AG08395 (cell line): Measurements from ENCODE around the gene MYL5.
"Not testable (repeated sequence)": the region's sequence is repeated elsewhere in the genome, so short reads cannot be mapped to it uniquely, and the experiment has no call there.

ENCODE experiments used
- DNase-seq: peaks from one replicate; pipeline ENCODE4 v3.0.0; 2012; ENCODE audit warnings: mixed read lengths, low spot score

MYL5 gene

DNA sequence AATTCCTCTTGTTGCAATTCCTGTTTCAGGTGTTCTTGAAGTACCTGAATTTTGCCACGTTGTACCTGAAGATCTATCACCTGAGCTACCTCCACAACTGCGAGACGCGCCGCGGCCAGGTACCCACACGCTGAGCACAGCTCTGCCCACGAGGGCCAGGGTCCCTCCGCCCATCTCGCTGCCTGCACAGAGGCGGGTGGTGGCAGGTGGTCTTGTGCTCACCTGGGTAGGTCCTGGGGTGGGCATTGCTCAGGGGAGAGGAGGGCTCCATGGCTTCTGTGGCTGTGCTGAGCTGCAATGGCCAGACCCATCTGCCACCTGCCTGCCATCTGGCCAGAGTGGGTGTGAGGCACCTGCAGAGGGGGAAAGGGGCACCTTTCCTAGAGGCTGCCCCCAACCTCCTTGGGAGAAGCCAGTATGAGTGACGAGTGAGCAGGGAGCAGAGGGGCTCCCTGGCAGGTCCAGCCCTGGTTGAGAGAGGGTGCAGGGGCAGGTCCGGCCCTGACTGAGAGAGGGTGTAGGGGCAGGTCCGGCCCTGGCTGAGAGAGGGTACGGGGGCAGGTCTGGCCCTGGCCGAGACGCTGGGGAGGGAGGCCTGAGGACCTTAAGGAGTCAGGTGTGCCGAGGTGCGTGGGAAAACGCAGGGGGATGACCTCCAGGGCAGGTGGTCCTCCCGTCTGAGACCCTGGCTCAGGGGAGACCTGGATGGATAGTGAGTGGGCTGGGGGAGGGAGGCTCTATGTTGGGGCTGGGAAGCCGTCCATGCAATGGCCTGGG, 38.3 kb upstream of the MYL5 start:
- DNase-seq, result no peak

DNA sequence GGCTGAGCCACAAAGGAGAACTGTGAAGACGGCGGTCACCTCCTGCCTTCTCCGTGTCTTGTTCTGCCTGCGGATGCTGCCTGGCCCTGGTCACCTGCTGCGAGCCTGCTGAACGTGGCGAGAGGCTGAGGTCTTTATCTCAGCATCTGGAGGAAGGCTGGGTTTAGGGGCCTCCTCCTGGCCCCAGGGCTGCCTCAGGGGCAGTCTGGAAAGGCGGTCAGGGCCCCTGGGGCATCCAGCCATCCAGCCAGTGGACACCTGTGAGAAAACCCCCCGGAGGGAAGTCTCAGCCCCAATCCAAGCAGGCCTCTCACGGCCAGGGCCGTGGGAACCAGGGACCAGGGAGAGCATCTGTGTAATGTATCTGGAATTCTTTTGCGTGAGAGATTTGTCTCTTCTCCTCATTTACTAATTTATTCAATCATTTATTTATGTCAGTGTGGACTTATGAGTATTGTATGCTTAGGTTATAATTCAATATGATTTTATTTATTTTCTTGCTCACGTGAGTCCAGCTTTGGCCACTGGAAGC, 37.6 kb upstream of the MYL5 start:
- no peak for DNase-seq

DNA sequence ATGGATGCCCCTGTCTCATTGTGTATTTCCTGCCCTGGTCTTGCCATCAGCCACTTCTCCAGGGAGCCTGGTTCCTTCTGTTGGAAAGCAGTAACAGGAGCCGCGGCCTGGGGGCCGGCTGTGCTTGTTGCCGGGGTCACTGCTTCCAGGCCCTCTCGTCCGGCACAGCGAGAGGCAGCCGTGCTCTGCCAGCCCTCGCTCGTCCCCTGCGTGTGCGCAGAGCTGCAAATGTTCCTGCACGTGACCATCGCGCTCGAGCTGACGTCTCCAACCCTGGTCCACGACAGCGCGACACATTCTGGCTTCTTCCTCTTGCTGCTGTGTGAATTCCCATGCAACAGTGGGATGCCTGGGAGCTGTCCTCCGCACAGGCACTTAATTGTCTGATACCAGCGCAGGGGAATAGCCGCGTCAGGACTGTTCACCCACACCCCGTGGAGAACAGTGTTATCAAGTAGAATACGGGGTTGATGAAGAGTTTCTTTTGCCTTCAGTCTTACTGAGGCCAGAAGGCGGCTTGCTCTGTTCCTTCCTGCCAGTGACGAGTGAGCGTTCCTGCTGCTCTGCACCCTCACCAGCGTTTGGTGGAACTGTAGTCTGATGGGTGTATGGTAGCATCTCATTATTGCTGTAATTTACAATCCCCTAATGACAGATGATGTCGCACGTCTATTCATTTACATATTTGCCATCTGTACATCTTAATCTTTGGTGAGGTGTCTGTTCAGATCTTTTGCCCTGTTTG, 36.6 kb upstream of the MYL5 start:
- DNase-seq, result no peak

DNA sequence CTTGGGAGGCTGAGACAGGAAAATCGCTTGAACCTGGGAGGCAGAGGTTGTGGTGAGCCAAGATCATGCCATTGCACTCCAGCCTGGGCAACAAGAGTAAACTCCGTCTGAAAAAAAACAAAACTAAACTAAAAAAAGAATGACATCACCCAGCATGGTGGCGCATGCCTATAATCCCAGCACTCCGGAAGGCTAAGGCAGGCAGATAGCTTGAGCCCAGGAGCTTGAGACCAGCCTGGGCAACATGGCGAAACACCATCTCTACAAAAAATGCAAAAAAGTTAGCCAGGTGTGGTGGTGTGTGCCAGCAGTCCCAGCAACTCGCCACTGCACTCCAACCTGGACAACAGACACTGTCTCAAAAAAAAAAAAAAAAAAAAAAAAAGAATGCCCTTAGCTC, 32.0 kb upstream of the MYL5 start:
- not testable (repeated sequence) for DNase-seq

DNA sequence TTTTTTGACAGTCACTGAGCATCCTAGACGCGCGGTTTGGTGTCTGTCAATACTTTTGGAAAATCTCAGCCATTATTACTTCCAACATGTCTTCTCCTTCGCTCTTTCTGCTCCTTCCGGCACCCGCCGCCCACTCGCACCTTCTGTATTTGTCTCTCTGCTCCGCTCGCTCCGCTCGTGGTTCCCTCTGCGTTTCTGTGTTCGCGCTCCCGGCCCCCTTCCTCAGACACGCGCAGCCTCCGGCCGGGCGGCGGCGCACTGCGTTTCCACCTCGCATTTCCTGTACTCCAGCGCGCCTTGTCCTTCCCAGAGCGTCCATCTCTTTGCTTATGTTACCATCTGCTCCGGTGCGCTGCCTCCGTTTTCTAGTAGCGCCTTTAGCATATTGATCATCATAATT, 27.9 kb upstream of the MYL5 start:
- no peak for DNase-seq

DNA sequence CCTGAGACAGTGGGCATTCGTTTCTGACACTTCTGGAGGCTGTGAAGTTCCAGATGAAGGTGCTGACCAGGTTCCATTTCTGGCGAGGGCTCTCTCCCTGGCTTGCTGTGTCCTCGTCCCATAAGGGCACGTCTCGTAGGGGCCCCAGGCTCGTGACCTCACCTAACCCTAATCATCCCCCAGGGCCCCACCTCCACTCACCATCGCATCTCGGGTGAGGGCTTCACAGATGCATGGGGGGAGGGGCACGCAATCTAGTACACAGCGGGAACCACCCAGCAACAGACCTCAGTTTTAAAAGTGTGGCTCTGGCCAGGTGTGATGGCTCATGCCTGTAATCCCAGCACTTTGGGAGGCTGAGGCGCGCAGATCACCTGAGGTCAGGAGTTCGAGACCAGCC, 26.9 kb upstream of the MYL5 start:
- DNase-seq, result no peak

DNA sequence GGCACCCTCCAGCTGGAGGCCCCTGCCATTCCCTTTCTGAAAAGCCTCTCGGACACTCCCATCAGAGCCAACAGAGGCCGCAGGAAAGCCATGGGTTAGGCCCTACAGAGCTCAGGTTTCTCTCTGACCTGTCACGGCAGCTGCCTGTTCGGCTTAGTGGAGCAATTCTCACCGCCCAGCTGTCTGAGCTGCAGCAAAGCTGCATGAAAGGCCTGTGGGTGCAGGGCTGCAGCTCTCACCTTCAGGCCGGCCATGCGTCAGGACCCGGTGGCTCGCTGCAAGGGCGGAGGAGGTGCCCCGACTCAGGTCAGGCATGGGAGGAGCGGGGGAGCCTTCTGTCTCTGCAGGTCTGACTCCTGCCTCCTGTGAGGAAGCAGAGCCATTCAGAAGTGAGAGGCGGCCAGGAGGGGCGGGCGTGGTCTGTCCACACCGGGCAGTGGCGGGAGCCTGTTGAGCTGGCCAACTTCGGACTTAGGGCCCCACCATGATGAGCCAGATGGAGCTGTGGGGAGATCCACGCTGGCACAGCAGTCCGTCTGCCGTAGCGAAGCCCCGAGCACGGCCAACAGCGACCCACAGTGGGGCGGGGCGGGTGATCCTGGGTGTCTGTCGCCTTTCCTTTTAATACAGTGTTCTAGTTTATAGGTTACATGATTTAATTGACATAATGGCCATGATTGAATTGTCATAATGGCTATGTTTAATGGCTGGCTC, 25.6 kb upstream of the MYL5 start:
- DNase-seq, result no peak

DNA sequence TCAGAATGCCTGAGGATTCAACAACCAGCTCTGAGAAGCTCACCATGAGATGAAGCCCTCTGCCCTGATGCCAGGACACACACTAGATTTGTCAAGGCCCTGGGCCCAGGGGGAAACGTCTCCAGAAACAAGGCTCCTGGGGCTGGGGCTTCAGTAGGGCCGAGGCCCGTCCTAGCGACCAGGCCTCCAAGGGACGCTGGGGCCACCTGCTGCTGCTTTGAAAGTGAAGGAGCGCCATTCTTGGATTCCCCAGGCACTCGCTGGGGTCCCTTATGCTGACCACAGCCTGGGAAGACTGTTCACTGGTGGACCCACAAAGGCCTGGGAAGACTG, 25.1 kb upstream of the MYL5 start:
- DNase-seq, result no peak

DNA sequence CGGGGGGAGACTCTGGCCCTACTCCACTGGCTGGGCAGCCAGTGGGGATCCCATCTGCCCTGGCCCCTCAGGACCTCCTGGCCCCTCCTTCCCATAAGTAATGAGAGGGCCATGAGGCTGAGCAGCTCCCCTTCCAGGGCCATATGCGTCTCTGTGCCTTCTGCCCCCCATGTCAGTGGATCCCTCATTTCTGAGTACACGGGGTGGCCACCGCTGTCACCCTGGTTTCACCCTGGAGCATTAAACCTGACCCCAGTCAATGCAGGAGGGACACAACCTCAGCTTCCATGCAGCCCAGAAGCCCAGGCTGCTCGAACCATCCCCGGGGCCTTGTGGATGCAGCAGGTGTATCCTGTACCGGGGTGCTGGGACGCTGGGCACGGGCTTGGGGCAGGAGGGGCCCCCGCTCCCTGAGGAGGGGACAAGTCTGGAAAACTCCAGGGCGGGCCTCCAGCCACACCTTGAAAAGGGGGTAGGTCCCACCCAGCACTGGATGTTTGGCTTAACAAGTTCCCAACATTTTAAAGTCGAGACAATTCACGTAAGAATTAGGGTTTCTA, 24.5 kb upstream of the MYL5 start:
- DNase-seq, result no peak

DNA sequence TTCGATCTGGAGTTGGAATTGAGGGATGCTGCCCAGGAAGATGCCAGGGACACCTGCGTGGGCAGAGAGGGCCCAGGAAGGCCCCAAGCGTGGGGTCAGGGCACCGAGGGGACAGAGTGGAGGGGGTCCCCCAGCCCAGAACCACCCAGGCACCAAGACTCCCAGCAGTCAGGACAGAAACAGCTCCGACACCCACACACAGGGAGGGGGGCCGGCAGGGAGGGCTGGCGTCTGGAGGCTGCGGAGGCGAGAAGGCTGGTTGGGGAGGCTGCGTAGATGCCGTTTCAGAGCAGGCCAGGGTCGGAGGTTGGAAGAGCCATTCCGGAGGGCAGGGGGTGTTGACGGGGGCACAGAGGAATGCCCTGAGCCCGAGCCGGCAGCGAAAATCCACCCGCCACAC, 23.9 kb upstream of the MYL5 start:
- no peak for DNase-seq

DNA sequence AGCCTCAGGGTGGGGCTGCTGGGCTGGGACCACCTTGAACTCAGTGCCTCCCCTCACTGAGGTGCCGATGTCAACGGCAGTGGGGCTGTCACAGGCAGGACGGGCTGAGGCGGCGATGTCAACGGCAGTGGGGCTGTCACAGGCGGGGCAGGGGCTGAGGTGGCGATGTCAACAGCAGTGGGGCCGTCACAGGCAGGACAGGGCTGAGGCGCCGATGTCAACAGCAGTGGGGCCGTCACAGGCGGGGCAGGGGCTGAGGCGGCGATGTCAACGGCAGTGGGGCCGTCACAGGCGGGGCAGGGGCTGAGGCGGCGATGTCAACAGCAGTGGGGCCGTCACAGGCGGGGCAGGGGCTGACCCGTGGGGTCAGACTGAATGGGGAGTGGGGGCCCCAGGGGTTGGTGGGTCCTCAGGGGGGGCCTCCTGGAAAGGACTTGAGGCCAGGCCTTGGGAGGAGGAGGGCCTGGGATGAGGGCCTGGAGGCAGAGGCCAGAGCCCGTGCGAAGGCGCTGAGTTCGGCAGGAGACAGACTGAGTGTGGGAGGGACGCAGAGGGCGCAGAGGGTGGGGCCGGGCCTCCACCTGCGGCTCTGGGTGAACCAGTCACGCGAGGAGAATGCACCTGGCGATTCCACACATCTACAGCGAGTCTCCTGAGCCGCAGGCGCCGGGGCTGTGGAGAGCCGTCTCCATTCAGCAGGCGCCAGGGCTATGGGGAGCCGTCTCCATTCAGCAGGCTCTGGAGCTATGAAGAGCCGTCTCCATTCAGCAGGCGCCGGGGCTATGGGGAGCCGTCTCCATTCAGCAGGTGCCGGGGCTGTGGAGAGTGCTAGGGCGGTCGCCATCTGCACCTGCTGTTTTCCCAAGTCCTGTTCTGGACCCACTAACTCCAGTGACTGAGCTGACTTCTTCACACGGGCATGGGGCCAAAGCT, 23.1 kb upstream of the MYL5 start:
- DNase-seq, result no peak

DNA sequence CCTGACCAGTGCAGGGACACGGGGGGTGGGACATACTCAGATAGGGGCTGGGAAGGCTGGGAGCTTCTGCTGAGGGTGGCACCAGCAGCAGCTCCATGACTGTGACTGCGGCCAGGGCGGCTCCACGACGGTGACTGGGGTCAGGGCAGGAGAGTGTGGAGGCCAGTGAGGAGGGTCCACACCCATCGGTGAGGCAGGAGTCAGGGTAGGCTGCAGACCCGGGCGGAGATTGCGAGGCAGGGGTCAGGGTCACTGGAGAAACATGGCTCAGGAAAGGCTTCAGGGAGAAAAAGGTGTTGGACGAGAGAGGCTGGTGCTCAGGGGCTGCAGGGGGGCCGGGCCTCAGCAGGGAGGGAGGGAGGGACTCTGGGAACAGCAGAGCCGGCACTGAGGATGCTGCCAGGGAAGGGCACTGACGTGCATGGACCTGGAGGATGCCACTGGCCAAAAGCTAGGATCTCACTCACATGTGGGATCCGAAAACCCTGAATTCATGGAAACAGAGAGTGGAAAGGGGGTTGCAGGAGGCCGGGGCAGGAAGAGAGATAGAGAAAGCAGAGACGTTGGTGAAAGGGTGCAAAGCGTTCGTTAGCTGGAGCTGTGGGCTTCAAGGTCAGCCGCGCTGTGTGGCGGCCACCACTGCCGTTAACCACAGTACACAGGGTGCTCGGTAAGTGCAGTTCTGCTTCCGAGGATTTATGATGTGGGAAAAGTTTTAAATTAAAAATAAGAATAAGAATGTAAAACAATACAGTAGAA, 22.3 kb upstream of the MYL5 start:
- no peak for DNase-seq

DNA sequence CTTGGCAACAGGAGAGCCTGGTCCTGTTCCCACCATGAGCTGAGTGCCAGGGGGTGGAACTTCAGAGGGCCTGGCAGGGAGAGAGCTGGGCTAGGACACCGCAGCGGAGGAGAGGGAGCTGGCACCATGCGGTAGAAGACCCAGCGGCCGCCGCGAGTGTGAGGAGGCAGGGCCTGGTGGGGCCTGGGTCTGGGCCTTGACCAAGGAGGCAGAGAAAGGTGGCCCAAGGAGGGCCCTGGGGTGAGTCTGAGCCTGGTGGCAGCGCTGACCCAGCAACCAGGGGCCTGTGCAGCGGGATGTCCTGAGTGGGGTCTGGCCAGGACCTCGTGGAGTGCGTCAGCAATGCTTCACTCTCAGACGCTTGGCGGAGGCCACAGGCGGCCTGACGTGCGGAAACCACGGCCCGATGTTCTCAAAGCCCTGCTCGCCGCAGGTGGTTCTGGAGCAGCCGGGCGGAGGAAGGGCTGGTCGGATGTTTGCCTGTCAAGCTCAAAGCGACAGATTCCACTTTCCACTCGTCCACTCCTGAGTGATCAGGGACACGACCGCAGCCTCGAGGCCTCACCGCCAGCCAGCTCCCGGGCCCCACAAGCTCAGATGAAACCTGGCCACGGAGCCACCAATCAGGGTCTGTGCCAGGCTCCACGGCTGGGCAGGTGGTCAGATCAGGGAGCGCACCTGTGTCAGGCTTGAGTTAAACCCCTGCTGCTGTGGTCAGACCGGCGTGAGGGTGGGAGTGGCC, 21.1 kb upstream of the MYL5 start:
- no peak for DNase-seq

DNA sequence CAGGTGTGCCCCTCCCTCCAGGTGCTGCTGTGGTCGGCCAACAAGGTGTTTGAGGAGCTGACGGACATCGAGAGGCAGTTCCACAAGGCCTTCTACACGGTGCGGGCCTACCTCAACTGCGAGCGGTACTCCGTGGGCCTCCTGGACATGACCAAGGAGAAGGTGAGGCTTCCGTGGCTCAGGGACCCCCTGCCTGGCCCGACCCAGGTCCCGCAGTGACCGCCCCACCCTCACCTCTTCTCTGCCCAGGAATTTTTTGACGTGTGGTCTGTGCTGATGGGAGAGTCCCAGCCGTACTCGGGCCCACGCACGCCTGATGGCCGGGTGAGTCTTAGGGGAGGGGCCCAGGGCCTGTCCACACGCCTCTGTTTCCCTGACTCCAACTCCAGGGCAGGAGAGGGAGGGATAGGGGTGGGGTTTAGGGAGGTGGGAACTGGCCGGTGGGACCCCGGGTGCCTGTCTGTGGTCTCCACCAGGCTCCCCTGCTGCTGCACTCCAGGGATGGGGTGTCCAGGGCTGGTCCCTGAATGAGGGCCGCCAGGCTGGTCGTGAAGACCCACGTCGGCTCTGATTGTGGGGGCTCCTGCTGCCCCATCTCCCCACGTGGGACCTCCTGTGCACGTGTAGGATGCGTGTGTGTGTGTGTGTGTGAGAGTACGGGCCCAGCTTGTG, 20.4 kb upstream of the MYL5 start:
- DNase-seq, result no peak

DNA sequence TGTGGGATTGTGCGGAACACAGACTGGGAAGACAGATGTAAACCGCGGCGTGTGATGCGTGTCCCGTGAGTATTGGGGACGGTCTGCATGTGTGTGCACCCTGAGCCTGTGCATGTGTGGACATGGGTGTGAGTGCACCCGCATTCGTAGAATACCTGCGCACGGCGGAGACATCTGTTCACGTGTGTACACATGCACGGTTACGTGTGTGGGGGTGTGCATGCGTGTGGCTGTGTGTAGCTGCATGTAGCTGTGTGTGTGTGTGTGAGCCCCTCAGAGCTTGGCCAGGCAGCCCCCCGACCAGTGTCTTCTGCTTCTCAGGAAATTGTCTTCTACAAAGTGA, 19.9 kb upstream of the MYL5 start:
- no peak for DNase-seq

DNA sequence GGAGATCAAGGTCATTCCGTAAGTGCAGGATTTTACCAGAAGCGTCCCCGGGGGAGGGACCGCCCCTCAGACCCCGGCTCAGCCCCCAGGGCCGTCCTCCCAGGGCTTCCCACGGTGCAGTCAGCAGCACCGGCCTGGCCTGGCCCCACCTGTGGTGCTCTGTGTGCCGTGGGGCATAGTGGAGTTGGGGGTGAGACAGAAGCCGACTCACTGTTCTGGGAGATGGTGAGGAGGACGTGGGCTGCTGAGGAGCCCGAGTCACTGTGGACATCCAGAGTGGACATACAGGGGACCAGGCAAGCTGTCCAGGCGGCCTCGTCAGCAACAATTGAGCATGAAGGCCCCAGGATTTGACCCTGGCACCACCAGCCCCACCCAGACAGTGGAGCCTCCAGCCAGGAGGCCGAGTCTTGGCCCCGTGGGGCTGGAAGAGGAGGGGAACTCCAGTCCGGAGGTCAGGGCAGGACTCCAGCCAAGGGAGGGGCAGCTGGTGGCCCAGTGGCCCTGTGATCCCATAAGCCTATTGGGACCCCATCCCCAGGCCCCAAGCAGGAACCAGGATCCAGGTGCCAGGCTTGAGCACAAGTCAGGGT, 19.4 kb upstream of the MYL5 start:
- no peak for DNase-seq

DNA sequence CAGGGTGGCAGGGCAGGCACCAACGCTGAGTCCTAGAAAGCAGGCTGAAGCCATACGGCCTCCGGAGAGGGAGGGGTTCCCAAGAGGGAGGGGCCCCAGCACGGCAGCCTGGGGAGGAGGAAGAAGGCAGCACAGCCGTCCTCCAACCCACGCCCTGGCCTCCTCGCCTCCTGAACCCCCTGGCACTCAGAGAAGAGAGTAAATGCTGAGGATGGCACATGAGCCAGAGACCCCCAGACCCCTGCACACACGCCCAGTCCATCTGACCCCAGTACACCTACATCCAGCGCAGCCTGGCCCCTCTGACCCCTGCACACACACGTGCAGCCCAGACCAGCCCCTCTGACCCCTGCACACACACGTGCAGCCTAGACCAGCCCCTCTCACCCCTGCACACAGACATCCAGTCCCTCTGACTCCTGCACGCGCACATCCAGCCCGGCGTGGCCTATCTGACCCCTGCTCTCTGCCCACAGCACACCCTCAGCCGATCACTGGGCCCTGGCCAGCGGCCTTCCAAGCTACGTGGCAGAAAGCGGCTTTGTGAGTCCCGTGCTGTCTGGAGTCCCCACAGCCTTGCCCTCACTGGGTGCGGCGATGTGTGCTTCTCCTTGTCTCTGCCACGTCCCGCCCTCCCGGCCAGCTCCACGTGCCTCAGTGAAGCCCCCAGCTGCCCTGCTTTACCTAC, 18.7 kb upstream of the MYL5 start:
- DNase-seq, result no peak
